Endothelial cell of umbilical vein (primary cell): ENCODE data around the gene ACR. TPM values are rescaled to one million over a fixed set of nuclear protein-coding genes. Genes with fewer than 3 reads are reported as not detected.

Experiments used
- BruUV-seq: library from RNA; stranded (reverse); fragments of 400-500 nt; replicated peaks from 2 replicates; lab custom pipeline; 2021; lab: Mats Ljungman, UMichigan
- CTCF ChIA-PET: fragments of 300-600, 350-600 bp; sonication (Branson Sonifier 250); formaldehyde crosslinking; loops from one replicate; lab custom pipeline; 2021; ENCODE audit warnings: antibody characterized with exemption, inconsistent platforms; lab: Charles Lee
- POLR2A ChIA-PET: fragments of 300-600, 350-600 bp; sonication (Branson Sonifier 250); formaldehyde crosslinking; loops from one replicate; lab custom pipeline; 2021; ENCODE audit warnings: antibody characterized with exemption, inconsistent platforms; lab: Charles Lee
- DNase-seq: peaks from one replicate; pipeline ENCODE4 v3.0.0-alpha.2; 2011; ENCODE audit warnings: low read depth, low spot score
- FAIRE-seq: peaks from 2 replicates; lab custom pipeline; 2011; peaks lifted over from hg19 to GRCh38; lab: Jason Lieb, UNC
- H2AFZ ChIP-seq: 2 replicates; pipeline ENCODE4 v1.6.0; 2012; ENCODE audit warnings: low read depth, low read length, control low read depth, inconsistent platforms
- H3K27ac ChIP-seq: 2 replicates; pipeline ENCODE4 v1.5.1; 2011; ENCODE audit warnings: low read depth, mild to moderate bottlenecking, control low read depth, low read length, moderate library complexity; ENCODE audit not compliant: insufficient read depth
- H3K27me3 ChIP-seq, 2 experiments: 2 replicates each; pipeline versions ENCODE4 v1.6.0 to v1.6.1; 2011; ENCODE audit warnings: low read length in 2 of 2, mixed read lengths in 1 of 2; ENCODE audit not compliant: control insufficient read depth in 2 of 2, insufficient read depth in 2 of 2
- H3K36me3 ChIP-seq, 2 experiments: 2 replicates in 1 of 2; 3 replicates in 1 of 2; pipeline ENCODE4 v1.5.1; 2011; ENCODE audit warnings: low read length in 2 of 2, mild to moderate bottlenecking in 1 of 2, moderate library complexity in 1 of 2; ENCODE audit not compliant: control insufficient read depth in 2 of 2, insufficient read depth in 2 of 2; ENCODE audit errors: extremely low read depth in 1 of 2
- H3K4me1 ChIP-seq: 3 replicates; pipeline ENCODE4 v1.5.1; 2011; ENCODE audit warnings: mild to moderate bottlenecking, low read length; ENCODE audit not compliant: control insufficient read depth, insufficient read depth; ENCODE audit errors: extremely low read depth
- H3K4me2 ChIP-seq: 2 replicates; pipeline ENCODE4 v1.6.1; 2011; ENCODE audit warnings: low read length, control low read depth, mixed read lengths; ENCODE audit not compliant: insufficient read depth
- H3K4me3 ChIP-seq, 3 experiments: fragments of 200-600 bp in 1 of 3; sonication (generic), shearing (Covaris generic) in 1 of 3; replicated peaks in 1 of 3; 2 replicates each; pipeline ENCODE4 v1.5.1; 2011 to 2016; ENCODE audit warnings: control low read depth in 3 of 3, low read length in 3 of 3, mild to moderate bottlenecking in 2 of 3, inconsistent platforms in 1 of 3, low read depth in 1 of 3, moderate library complexity in 1 of 3; ENCODE audit not compliant: insufficient read depth in 1 of 3
- H3K79me2 ChIP-seq: 2 replicates; pipeline ENCODE4 v1.6.0; 2012; ENCODE audit warnings: low read length, inconsistent platforms; ENCODE audit not compliant: control insufficient read depth, insufficient read depth
- H3K9ac ChIP-seq: replicated peaks from 2 replicates; pipeline ENCODE3; 2011; ENCODE audit warnings: low read length, control low read depth; ENCODE audit not compliant: insufficient read depth; ENCODE audit errors: extremely low read depth
- H3K9me1 ChIP-seq: replicated peaks from 3 replicates; pipeline ENCODE4 v1.6.0; 2011; ENCODE audit warnings: mild to moderate bottlenecking, low read length; ENCODE audit not compliant: control insufficient read depth, insufficient read depth; ENCODE audit errors: extremely low read depth
- H3K9me3 ChIP-seq: replicated peaks from 2 replicates; pipeline ENCODE4 v1.5.1; 2012; ENCODE audit warnings: low read length, inconsistent platforms; ENCODE audit not compliant: control insufficient read depth, insufficient read depth
- H4K20me1 ChIP-seq: replicated peaks from 2 replicates; pipeline ENCODE3; 2011; ENCODE audit warnings: mild to moderate bottlenecking, low read length; ENCODE audit not compliant: control insufficient read depth, insufficient read depth; ENCODE audit errors: extremely low read depth
- CTCF ChIP-seq, 2 donors: IDR thresholded peaks; 1 replicate in 1 of 2; 2 replicates in 1 of 2; pipeline ENCODE4 v1.5.1; 2011; ENCODE audit warnings: low read length in 2 of 2, mild to moderate bottlenecking in 2 of 2, moderate library complexity in 2 of 2, control low read depth in 1 of 2, inconsistent platforms in 1 of 2, low read depth in 1 of 2; ENCODE audit not compliant: insufficient read depth in 1 of 2; ENCODE audit errors: extremely low read depth in 1 of 2
- EZH2 ChIP-seq: IDR thresholded peaks from 2 replicates; pipeline ENCODE4 v1.6.1; 2012; ENCODE audit warnings: borderline replicate concordance, low read depth, mild to moderate bottlenecking, moderate library complexity, low read length, inconsistent platforms; ENCODE audit not compliant: severe bottlenecking
- FOS ChIP-seq: IDR thresholded peaks from 2 replicates; pipeline ENCODE4 v1.6.1; 2011; ENCODE audit warnings: mild to moderate bottlenecking, low read length, moderate library complexity, borderline replicate concordance; ENCODE audit not compliant: insufficient read depth
- GATA2 ChIP-seq: IDR thresholded peaks from 2 replicates; pipeline ENCODE4 v1.7.0; 2011; ENCODE audit warnings: low read depth, mild to moderate bottlenecking, moderate library complexity, mixed read lengths, low read length; ENCODE audit not compliant: insufficient read length, insufficient read depth
- JUN ChIP-seq: IDR thresholded peaks from 2 replicates; pipeline ENCODE4 v1.6.1; 2011; ENCODE audit warnings: borderline replicate concordance, low read depth; ENCODE audit not compliant: insufficient read length, insufficient read depth
- MAX ChIP-seq: IDR thresholded peaks from 2 replicates; pipeline ENCODE4 v1.6.1; 2011; ENCODE audit not compliant: insufficient read depth, insufficient read length
- MYC ChIP-seq: IDR thresholded peaks from one replicate; pipeline ENCODE4 v1.6.1; 2011; ENCODE audit warnings: mild to moderate bottlenecking, low read depth, low read length
- POLR2A ChIP-seq: IDR thresholded peaks from 2 replicates; pipeline ENCODE4 v1.6.1; 2012; ENCODE audit warnings: low read depth, mild to moderate bottlenecking, control low read depth, low read length
- POLR2AphosphoS5 ChIP-seq: IDR thresholded peaks from 2 replicates; pipeline ENCODE4 v1.6.1; 2012; ENCODE audit warnings: low read depth, mild to moderate bottlenecking, control low read depth, low read length, moderate library complexity; ENCODE audit not compliant: insufficient read depth
- dilution Hi-C: fragments of 300-500 bp; cut with MboI; formaldehyde crosslinking; loops from one replicate; pipeline ENCODE4 v1.15.0; 2019; ENCODE audit warnings: low sequenced_read_pairs; ENCODE audit not compliant: extremely low pct_ligation_motif_present
- intact Hi-C: fragments of 100-400 bp; cut with micrococcal nuclease; formaldehyde crosslinking; loops from one replicate; pipeline ENCODE4 v1.10.0; 2022
- polyA plus RNA-seq, 4 experiments: library from polyadenylated mRNA; depleted of rRNA in 3 of 4; stranded (reverse) in 3 of 4; unstranded in 1 of 4; fragments of >200 nt; gene quantifications; 2 replicates each; pipeline versions ENCODE4 v1.2.1 to v1.2.3, GENCODE V29; 2011 to 2012; ENCODE audit warnings: missing spikeins in 1 of 4
- total RNA-seq: library from RNA; stranded (reverse); gene quantifications from 2 replicates; pipeline ENCODE4 v1.2.3, GENCODE V29; 2021

The ACR gene
- total and polyA plus RNA-seq, 2 donors (not counting 3 experiments of a cell fraction or from before 2014, with no cell fraction given), result 0.91 to 4.1 TPM

GRCh38 chr22:50697667-50698506 is 40.1 kb upstream of the ACR start:
- no peak overlapping the region for H3K4me3 ChIP-seq
- no peaks in the 10 kb centered on the region for H3K9me3 ChIP-seq

More at GRCh38 chr22:50697667-50698506, 40.1 kb upstream of the ACR start:
- TF ChIP-seq POLR2A (no peak), POLR2AphosphoS5 (no peak), FOS (no peak), GATA2 (no peak), MAX (no peak), MYC (no peak), CTCF (IDR thresholded peaks at IDR 0.05; ENCODE audit: extremely low read depth in 1 of 2, insufficient read depth in 1 of 2, low read depth in 1 of 2, low read length in 2 of 2) (no peak), EZH2 (no peak), JUN (no peak)
- H3K9me1 ChIP-seq, result no peaks in the 10 kb centered on the region
- H3K27me3 ChIP-seq, result no peaks in the 10 kb centered on the region
- ChIA-PET POLR2A (no interaction called here), CTCF (interaction anchor here (2.5 kb wide), 1 partner anchor 77 kb away, joined by 12 read pairs; no protein-coding TSS in a partner anchor)
- H3K27ac ChIP-seq, result no peak overlapping the region
- H3K79me2 ChIP-seq, result peaks cover 94% of the 10 kb centered on the region
- no TSS peak for BruUV-seq
- intact Hi-C loops, result no loop called here
- no peak overlapping the region for H3K9ac ChIP-seq
- peaks cover 8% of the 10 kb centered on the region for H3K4me1 ChIP-seq
- dilution Hi-C loops, result no loop called here
- peaks cover 56 to 77% of the 10 kb centered on the region in 2 experiments for H3K36me3 ChIP-seq
- peaks cover 5% of the 10 kb centered on the region for H4K20me1 ChIP-seq
- no peak for FAIRE-seq
- no peak for DNase-seq
- no peak overlapping the region for H3K4me2 ChIP-seq
- H2AFZ ChIP-seq, result no peak overlapping the region
